Esophagus (tissue), 2 donors: ENCODE results near the gene PTPRT. TPM values are rescaled to one million over a fixed set of nuclear protein-coding genes. Genes with fewer than 3 reads are reported as not detected.

Experiments used
- H3K27ac ChIP-seq, 2 donors: one replicate each; pipeline ENCODE4 v1.5.1; 2013; ENCODE audit warnings: low read depth in 2 of 2, mild to moderate bottlenecking in 2 of 2, inconsistent platforms in 1 of 2, low read length in 1 of 2, moderate library complexity in 1 of 2
- H3K27me3 ChIP-seq, 2 donors: one replicate each; pipeline ENCODE4 v1.6.1; 2013; ENCODE audit warnings: low read length in 2 of 2, control low read depth in 1 of 2, mild to moderate bottlenecking in 1 of 2; ENCODE audit not compliant: insufficient read depth in 2 of 2, control insufficient read depth in 1 of 2
- H3K36me3 ChIP-seq, 2 donors: one replicate each; pipeline ENCODE4 v1.6.1; 2013; ENCODE audit warnings: low read length in 1 of 2; ENCODE audit not compliant: control insufficient read depth in 2 of 2, insufficient read depth in 2 of 2
- H3K4me1 ChIP-seq, 2 donors: one replicate each; pipeline ENCODE4 v1.6.1; 2013; ENCODE audit warnings: low read length in 1 of 2; ENCODE audit not compliant: control insufficient read depth in 2 of 2, insufficient read depth in 2 of 2
- H3K4me3 ChIP-seq, 2 donors: one replicate each; pipeline ENCODE4 v1.5.1; 2013; ENCODE audit warnings: low read length in 2 of 2, mild to moderate bottlenecking in 2 of 2, low read depth in 1 of 2, moderate library complexity in 1 of 2
- H3K9me3 ChIP-seq, 2 donors: one replicate each; pipeline ENCODE4 v1.6.1; 2013; ENCODE audit warnings: mild to moderate bottlenecking in 2 of 2, low read depth in 1 of 2, low read length in 1 of 2, moderate library complexity in 1 of 2; ENCODE audit not compliant: control insufficient read depth in 2 of 2, insufficient read depth in 1 of 2
- WGBS, 2 donors: extraction: QIAGEN DNeasy Blood & Tissue Kit; methylation state at CpG; one replicate each; pipeline ENCODE4 v1.1.7; 2013; 5-methylcytosine and 5-hydroxymethylcytosine counted together
- polyA plus RNA-seq, 2 donors: library from polyadenylated mRNA; stranded (reverse); fragments of 200-250 nt; gene quantifications; one replicate each; pipeline ENCODE4 v1.2.3, GENCODE V29; 2013
- donor health status: healthy with polysubstance abuse.
- donor health status: Bipolar disorder and iron deficiency.

The PTPRT gene
- polyA plus RNA-seq, 2 donors, result under 0.01 TPM

- no peaks in the 10 kb centered on the region for H3K9me3 ChIP-seq
Measured at GRCh38 chr20:43205699-43206098, 16.0 kb upstream of the PTPRT start.

GRCh38 chr20:43202100-43202499 is 12.4 kb upstream of the PTPRT start:
- Histone ChIP-seq H3K4me3 (no peak overlapping the region), H3K27me3 (no peaks in the 10 kb centered on the region), H3K9me3 (no peaks in the 10 kb centered on the region), H3K4me1 (no peaks in the 10 kb centered on the region), H3K36me3 (no peaks in the 10 kb centered on the region), H3K27ac (no peak overlapping the region)
- 82 to 87% methylated on average over 6 of the region's 6 CpGs for WGBS, 2 donors

More at GRCh38 chr20:43205699-43206098, 16.0 kb upstream of the PTPRT start:
- Histone ChIP-seq H3K27ac (no peak overlapping the region), H3K36me3 (no peaks in the 10 kb centered on the region), H3K27me3 (no peaks in the 10 kb centered on the region), H3K4me1 (no peaks in the 10 kb centered on the region), H3K4me3 (no peak overlapping the region)
- WGBS, 2 donors, result 86% methylated on average over 4 of the region's 4 CpGs

- no peaks in the 10 kb centered on the region for H3K27me3 ChIP-seq
- H3K9me3 ChIP-seq, result no peaks in the 10 kb centered on the region
- H3K4me1 ChIP-seq, result no peaks in the 10 kb centered on the region
- H3K27ac ChIP-seq, result no peak overlapping the region
- WGBS, 2 donors, result 59 to 63% methylated on average over 4 of the region's 4 CpGs
- no peaks in the 10 kb centered on the region for H3K36me3 ChIP-seq
- H3K4me3 ChIP-seq, result no peak overlapping the region
Measured at GRCh38 chr20:43198607-43199006, 8.9 kb upstream of the PTPRT start.

- Histone ChIP-seq H3K27ac (no peak overlapping the region), H3K36me3 (no peaks in the 10 kb centered on the region), H3K4me1 (no peaks in the 10 kb centered on the region), H3K9me3 (no peaks in the 10 kb centered on the region), H3K4me3 (no peak overlapping the region), H3K27me3 (peaks cover 0 to 3% of the 10 kb centered on the region in 2 donors)
- WGBS, 2 donors, result 92 to 93% methylated on average over 3 of the region's 3 CpGs
Measured at GRCh38 chr20:43196243-43196642, 6.5 kb upstream of the PTPRT start.

- Histone ChIP-seq H3K4me1 (no peaks in the 10 kb centered on the region), H3K9me3 (peaks cover 0 to 3% of the 10 kb centered on the region in 2 donors), H3K27me3 (peaks cover 10% of the 10 kb centered on the region in 2 donors), H3K36me3 (no peaks in the 10 kb centered on the region), H3K4me3 (no peak overlapping the region), H3K27ac (no peak overlapping the region)
- WGBS, 2 donors, result 79 to 80% methylated on average over 9 of the region's 9 CpGs
Measured at GRCh38 chr20:43194137-43194536, 4.4 kb upstream of the PTPRT start.

- H3K4me3 ChIP-seq, result no peak overlapping the region
- no peaks in the 10 kb centered on the region for H3K36me3 ChIP-seq
- 80 to 82% methylated on average over 3 of the region's 3 CpGs for WGBS, 2 donors
- H3K27me3 ChIP-seq, result peaks cover 13 to 14% of the 10 kb centered on the region in 2 donors
- H3K4me1 ChIP-seq, result peaks cover 0 to 3% of the 10 kb centered on the region in 2 donors
- H3K9me3 ChIP-seq, result peaks cover 0 to 3% of the 10 kb centered on the region in 2 donors
- no peak overlapping the region for H3K27ac ChIP-seq
Measured at GRCh38 chr20:43193443-43193842, 3.7 kb upstream of the PTPRT start.

GRCh38 chr20:43191946-43192863 is 2.5 kb upstream of the PTPRT start:
- Histone ChIP-seq H3K27ac (no peak overlapping the region), H3K36me3 (no peaks in the 10 kb centered on the region), H3K4me1 (peaks cover 0 to 3% of the 10 kb centered on the region in 2 donors), H3K27me3 (peaks cover 15 to 19% of the 10 kb centered on the region in 2 donors), H3K9me3 (peaks cover 0 to 7% of the 10 kb centered on the region in 2 donors), H3K4me3 (no peak overlapping the region)
- WGBS, 2 donors, result 20 to 27% methylated on average over 12 of the region's 12 CpGs

GRCh38 chr20:43191143-43191542 is 1.4 kb upstream of the PTPRT start:
- H3K4me1 ChIP-seq, result peaks cover 0 to 3% of the 10 kb centered on the region in 2 donors
- H3K4me3 ChIP-seq, result no peak overlapping the region
- no peak overlapping the region for H3K27ac ChIP-seq
- peaks cover 0 to 7% of the 10 kb centered on the region in 2 donors for H3K9me3 ChIP-seq
- WGBS, 2 donors, result 50 to 53% methylated on average over 5 of the region's 5 CpGs
- H3K36me3 ChIP-seq, result no peaks in the 10 kb centered on the region
- H3K27me3 ChIP-seq, result peaks cover 15 to 19% of the 10 kb centered on the region in 2 donors

GRCh38 chr20:43190332-43190953 is 737 bp upstream of the PTPRT start:
- no peak overlapping the region for H3K4me3 ChIP-seq
- no peak overlapping the region for H3K27ac ChIP-seq
- H3K9me3 ChIP-seq, result peaks cover 0 to 7% of the 10 kb centered on the region in 2 donors
- peaks cover 15 to 19% of the 10 kb centered on the region in 2 donors for H3K27me3 ChIP-seq
- no peaks in the 10 kb centered on the region for H3K36me3 ChIP-seq
- peaks cover 0 to 3% of the 10 kb centered on the region in 2 donors for H3K4me1 ChIP-seq
- 7% methylated on average over 21 to 24 of the region's 24 CpGs for WGBS, 2 donors
